GM12878 (cell line): ENCODE measurements around the gene PPP1R3E. TPM values are rescaled to one million over a fixed set of nuclear protein-coding genes. Genes with fewer than 3 reads are reported as not detected.

Experiments
- BACH1 ChIP-seq: fragments of 450-650 bp; IDR thresholded peaks from 2 replicates; pipeline ENCODE4 v1.6.1; 2017; ENCODE audit warnings: mild to moderate bottlenecking, borderline replicate concordance
- BHLHE40 ChIP-seq, 2 experiments: fragments of 450-650 bp in 1 of 2; IDR thresholded peaks; 2 replicates each; pipeline ENCODE4 v1.6.1; 2011 to 2017; ENCODE audit warnings: low read depth in 2 of 2, borderline replicate concordance in 1 of 2, improper control_type of control experiment in 1 of 2, low read length in 1 of 2, mild to moderate bottlenecking in 1 of 2
- CREB1 ChIP-seq: IDR thresholded peaks from 2 replicates; pipeline ENCODE4 v1.6.1; 2012; ENCODE audit warnings: low read depth, mild to moderate bottlenecking, inconsistent platforms
- EED ChIP-seq: sonication (generic); IDR thresholded peaks from 2 replicates; pipeline ENCODE4 v1.6.1; 2016; ENCODE audit warnings: antibody characterized with exemption, low read depth
- ETV6 ChIP-seq, 2 experiments: fragments of 450-650 bp in 1 of 2; IDR thresholded peaks in 1 of 2; conservative IDR thresholded peaks in 1 of 2; 2 replicates each; pipeline ENCODE4 v1.6.1; 2014; ENCODE audit warnings: antibody characterized with exemption in 1 of 2, borderline replicate concordance in 1 of 2, low read depth in 1 of 2, mild to moderate bottlenecking in 1 of 2, moderate library complexity in 1 of 2
- HDGF ChIP-seq: fragments of 450-650 bp; IDR thresholded peaks from 2 replicates; pipeline ENCODE4 v1.6.1; 2016; ENCODE audit warnings: antibody characterized with exemption
- JUND ChIP-seq: IDR thresholded peaks from 2 replicates; pipeline ENCODE4 v1.6.1; 2012; ENCODE audit warnings: low read depth, mild to moderate bottlenecking, low read length, improper control_type of control experiment, moderate library complexity
- MEF2A ChIP-seq: IDR thresholded peaks from 2 replicates; pipeline ENCODE4 v1.6.1; 2011; ENCODE audit warnings: low read depth, mild to moderate bottlenecking, low read length, moderate library complexity; ENCODE audit not compliant: insufficient read depth
- NBN ChIP-seq: fragments of 450-650 bp; IDR thresholded peaks from 2 replicates; pipeline ENCODE4 v1.6.1; 2016
- PAX8 ChIP-seq: fragments of 450-650 bp; IDR thresholded peaks from 2 replicates; pipeline ENCODE4 v1.6.1; 2017; ENCODE audit warnings: mild to moderate bottlenecking, moderate library complexity
- POLR2AphosphoS5 ChIP-seq: IDR thresholded peaks from 2 replicates; pipeline ENCODE4 v1.6.1; 2011; ENCODE audit warnings: mild to moderate bottlenecking, low read length, inconsistent platforms
- RB1 ChIP-seq: fragments of 450-650 bp; formaldehyde crosslinking; IDR thresholded peaks from 2 replicates; pipeline ENCODE4 v1.6.1; 2017; ENCODE audit warnings: mild to moderate bottlenecking, borderline replicate concordance
- RBBP5 ChIP-seq: fragments of 200-600 bp; sonication (generic); conservative IDR thresholded peaks from 2 replicates; pipeline ENCODE4 v1.6.1; 2016
- SIX5 ChIP-seq: IDR thresholded peaks from 2 replicates; pipeline ENCODE4 v1.6.1; 2011; ENCODE audit warnings: mild to moderate bottlenecking, low read depth, low read length, moderate library complexity; ENCODE audit not compliant: severe bottlenecking
- TBL1XR1 ChIP-seq: IDR thresholded peaks from 2 replicates; pipeline ENCODE4 v1.6.1; 2012; ENCODE audit warnings: low read depth, low read length, improper control_type of control experiment
- TCF12 ChIP-seq: IDR thresholded peaks from 2 replicates; pipeline ENCODE4 v1.6.1; 2011; ENCODE audit warnings: low read depth, mild to moderate bottlenecking, low read length
- polyA plus RNA-seq, 11 experiments: library from polyadenylated mRNA; depleted of rRNA in 4 of 11; unstranded in 6 of 11; stranded (reverse) in 5 of 11; fragments of >200 nt; fragmentation: Nextera tagmentation in 4 of 11; fragmentation: Illumina TruSeq in 1 of 11; extraction: Ambion mirVana in 4 of 11; extraction: Trizol in 1 of 11; gene quantifications; 1 replicate in 1 of 11; 2 replicates in 10 of 11; pipeline versions ENCODE4 v1.2.1 to v1.2.3, GENCODE V29; 2011 to 2016; ENCODE audit warnings: inconsistent platforms in 2 of 11, missing spikeins in 2 of 11, low read depth in 1 of 11
- total RNA-seq, 4 experiments: library from RNA; depleted of rRNA in 3 of 4; stranded (reverse); fragments of >200 nt in 3 of 4; fragmentation: Illumina TruSeq in 1 of 4; extraction: Trizol in 1 of 4; gene quantifications; 2 replicates each; pipeline versions ENCODE4 v1.2.1 to v1.2.3, GENCODE V29; 2013 to 2021
- TF ChIP-seq, protein P1 (sequence below): IDR thresholded peaks from 2 replicates; pipeline ENCODE4 v1.6.1; 2011; ENCODE audit warnings: borderline replicate concordance, low read depth, mild to moderate bottlenecking, moderate library complexity, low read length; ENCODE audit not compliant: insufficient read depth, poor library complexity, severe bottlenecking
- TF ChIP-seq, protein P2 (sequence below): fragments of 450-650 bp; IDR thresholded peaks from 2 replicates; pipeline ENCODE4 v1.6.1; 2016; ENCODE audit warnings: mild to moderate bottlenecking
- TF ChIP-seq, protein P3 (sequence below): IDR thresholded peaks from 2 replicates; pipeline ENCODE4 v1.6.1; 2012; ENCODE audit warnings: low read length, inconsistent platforms
- TF ChIP-seq, protein P4 (sequence below): fragments of 150-350 bp; IDR thresholded peaks from 2 replicates; pipeline ENCODE4 v1.6.1; 2016; ENCODE audit warnings: low read depth, low read length
- TF ChIP-seq, protein P5 (sequence below): IDR thresholded peaks from 2 replicates; pipeline ENCODE4 v1.6.1; 2012; ENCODE audit warnings: low read depth, low read length, improper control_type of control experiment

PPP1R3E gene
- total and polyA plus RNA-seq, 10 of the 15 experiments (the other 5 are each of a cell fraction or from before 2014, with no cell fraction given) = 4.6 to 26.4 (median 7.1) TPM

DNA sequence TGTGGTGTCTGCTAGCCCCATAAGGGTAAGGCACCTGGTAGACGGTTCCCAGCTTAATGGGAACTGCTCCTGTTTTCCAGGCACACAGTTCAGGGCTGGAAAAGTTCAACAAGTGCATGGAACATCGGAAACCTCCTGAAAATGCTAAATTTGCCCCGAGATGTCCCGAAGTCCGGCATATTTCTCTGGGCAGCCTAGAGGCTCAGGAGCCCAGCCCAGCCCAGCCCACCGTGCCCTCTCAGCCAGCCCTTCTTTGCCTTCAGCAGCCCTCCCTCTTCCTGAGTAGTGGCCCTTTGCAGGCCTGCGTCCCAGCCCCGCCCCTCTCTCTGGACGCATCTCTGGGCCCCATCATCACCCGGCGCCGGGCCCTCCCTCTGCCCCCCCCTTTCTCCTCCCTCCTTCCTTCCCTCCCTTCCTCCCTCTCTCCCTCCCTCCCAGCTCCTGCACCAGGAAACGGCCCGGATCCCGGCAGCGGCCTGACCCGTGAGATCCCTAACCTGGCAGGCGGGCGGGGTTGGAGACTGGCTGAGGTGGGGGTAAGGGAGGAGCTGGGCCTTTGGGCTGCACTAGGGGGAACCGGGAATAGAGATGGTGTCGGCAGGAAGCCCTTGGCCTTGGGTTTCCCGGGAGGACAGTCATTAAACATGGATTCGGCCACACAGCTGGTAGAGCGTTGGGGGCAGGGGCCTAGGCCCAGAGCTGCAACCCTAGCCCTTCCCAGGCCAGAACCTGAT, 3.9 kb upstream of the PPP1R3E start, which contains the start of gene BCL2L2 (continued):
- TF ChIP-seq, protein P1, sequence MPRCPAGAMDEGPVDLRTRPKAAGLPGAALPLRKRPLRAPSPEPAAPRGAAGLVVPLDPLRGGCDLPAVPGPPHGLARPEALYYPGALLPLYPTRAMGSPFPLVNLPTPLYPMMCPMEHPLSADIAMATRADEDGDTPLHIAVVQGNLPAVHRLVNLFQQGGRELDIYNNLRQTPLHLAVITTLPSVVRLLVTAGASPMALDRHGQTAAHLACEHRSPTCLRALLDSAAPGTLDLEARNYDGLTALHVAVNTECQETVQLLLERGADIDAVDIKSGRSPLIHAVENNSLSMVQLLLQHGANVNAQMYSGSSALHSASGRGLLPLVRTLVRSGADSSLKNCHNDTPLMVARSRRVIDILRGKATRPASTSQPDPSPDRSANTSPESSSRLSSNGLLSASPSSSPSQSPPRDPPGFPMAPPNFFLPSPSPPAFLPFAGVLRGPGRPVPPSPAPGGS = no peak
- TF ChIP-seq TBL1XR1 = no peak; the same call in 1 of the 2 replicates
- TF ChIP-seq JUND = 0 out of 2 replicates have a peak, but pooled peaks have one; percentile 6
- TF ChIP-seq, protein P2, sequence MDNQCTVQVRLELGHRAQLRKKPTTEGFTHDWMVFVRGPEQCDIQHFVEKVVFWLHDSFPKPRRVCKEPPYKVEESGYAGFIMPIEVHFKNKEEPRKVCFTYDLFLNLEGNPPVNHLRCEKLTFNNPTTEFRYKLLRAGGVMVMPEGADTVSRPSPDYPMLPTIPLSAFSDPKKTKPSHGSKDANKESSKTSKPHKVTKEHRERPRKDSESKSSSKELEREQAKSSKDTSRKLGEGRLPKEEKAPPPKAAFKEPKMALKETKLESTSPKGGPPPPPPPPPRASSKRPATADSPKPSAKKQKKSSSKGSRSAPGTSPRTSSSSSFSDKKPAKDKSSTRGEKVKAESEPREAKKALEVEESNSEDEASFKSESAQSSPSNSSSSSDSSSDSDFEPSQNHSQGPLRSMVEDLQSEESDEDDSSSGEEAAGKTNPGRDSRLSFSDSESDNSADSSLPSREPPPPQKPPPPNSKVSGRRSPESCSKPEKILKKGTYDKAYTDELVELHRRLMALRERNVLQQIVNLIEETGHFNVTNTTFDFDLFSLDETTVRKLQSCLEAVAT = 0 out of 2 replicates have a peak, but pooled peaks have one; percentile 19
- peak; percentile 98 for TF ChIP-seq CREB1
- peak; percentile 85 for TF ChIP-seq POLR2AphosphoS5
- TF ChIP-seq, protein P3, sequence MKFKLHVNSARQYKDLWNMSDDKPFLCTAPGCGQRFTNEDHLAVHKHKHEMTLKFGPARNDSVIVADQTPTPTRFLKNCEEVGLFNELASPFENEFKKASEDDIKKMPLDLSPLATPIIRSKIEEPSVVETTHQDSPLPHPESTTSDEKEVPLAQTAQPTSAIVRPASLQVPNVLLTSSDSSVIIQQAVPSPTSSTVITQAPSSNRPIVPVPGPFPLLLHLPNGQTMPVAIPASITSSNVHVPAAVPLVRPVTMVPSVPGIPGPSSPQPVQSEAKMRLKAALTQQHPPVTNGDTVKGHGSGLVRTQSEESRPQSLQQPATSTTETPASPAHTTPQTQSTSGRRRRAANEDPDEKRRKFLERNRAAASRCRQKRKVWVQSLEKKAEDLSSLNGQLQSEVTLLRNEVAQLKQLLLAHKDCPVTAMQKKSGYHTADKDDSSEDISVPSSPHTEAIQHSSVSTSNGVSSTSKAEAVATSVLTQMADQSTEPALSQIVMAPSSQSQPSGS = no peak
- TF ChIP-seq, protein P4, sequence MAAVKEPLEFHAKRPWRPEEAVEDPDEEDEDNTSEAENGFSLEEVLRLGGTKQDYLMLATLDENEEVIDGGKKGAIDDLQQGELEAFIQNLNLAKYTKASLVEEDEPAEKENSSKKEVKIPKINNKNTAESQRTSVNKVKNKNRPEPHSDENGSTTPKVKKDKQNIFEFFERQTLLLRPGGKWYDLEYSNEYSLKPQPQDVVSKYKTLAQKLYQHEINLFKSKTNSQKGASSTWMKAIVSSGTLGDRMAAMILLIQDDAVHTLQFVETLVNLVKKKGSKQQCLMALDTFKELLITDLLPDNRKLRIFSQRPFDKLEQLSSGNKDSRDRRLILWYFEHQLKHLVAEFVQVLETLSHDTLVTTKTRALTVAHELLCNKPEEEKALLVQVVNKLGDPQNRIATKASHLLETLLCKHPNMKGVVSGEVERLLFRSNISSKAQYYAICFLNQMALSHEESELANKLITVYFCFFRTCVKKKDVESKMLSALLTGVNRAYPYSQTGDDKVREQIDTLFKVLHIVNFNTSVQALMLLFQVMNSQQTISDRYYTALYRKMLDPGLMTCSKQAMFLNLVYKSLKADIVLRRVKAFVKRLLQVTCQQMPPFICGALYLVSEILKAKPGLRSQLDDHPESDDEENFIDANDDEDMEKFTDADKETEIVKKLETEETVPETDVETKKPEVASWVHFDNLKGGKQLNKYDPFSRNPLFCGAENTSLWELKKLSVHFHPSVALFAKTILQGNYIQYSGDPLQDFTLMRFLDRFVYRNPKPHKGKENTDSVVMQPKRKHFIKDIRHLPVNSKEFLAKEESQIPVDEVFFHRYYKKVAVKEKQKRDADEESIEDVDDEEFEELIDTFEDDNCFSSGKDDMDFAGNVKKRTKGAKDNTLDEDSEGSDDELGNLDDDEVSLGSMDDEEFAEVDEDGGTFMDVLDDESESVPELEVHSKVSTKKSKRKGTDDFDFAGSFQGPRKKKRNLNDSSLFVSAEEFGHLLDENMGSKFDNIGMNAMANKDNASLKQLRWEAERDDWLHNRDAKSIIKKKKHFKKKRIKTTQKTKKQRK = no peak
- no peak for TF ChIP-seq PAX8
- no peak for TF ChIP-seq ETV6 (conservative IDR thresholded peaks at IDR 0.05 in 1 of 2, IDR thresholded peaks at IDR 0.05 in 1 of 2; ENCODE audit: borderline replicate concordance in 1 of 2, low read depth in 1 of 2)
- peak; percentile 78 for TF ChIP-seq HDGF
- peak; percentile 72; the same call in 1 of the 2 replicates for TF ChIP-seq EED
- no peak for TF ChIP-seq RBBP5
- TF ChIP-seq SIX5 = peak; percentile 43
- TF ChIP-seq TCF12 = peak; percentile 17; the same call in 1 of the 2 replicates
- TF ChIP-seq, protein P5, sequence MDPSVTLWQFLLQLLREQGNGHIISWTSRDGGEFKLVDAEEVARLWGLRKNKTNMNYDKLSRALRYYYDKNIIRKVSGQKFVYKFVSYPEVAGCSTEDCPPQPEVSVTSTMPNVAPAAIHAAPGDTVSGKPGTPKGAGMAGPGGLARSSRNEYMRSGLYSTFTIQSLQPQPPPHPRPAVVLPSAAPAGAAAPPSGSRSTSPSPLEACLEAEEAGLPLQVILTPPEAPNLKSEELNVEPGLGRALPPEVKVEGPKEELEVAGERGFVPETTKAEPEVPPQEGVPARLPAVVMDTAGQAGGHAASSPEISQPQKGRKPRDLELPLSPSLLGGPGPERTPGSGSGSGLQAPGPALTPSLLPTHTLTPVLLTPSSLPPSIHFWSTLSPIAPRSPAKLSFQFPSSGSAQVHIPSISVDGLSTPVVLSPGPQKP = peak; percentile 39; the same call in 1 of the 2 replicates
- peak; percentile 96 for TF ChIP-seq NBN
- 0 out of 2 replicates have a peak, but pooled peaks have one; percentile 24 for TF ChIP-seq MEF2A
- peak; percentile 50; the same call in 1 of the 2 replicates for TF ChIP-seq BACH1
- 0 out of 2 replicates have a peak, but pooled peaks have one; percentile 41 for TF ChIP-seq RB1
- 0 out of 4 replicates have a peak, but pooled peaks have one; percentile 10 to 17 for TF ChIP-seq BHLHE40 (IDR thresholded peaks at IDR 0.05; ENCODE audit: borderline replicate concordance in 1 of 2, low read depth in 2 of 2, low read length in 1 of 2)
